DMS53 (cell line): ENCODE results near the gene SVIL.

Experiments used
- DNase-seq: peaks from one replicate; lab custom pipeline; 2025; lab: John Stamatoyannopoulos, UW

SVIL gene

DNA sequence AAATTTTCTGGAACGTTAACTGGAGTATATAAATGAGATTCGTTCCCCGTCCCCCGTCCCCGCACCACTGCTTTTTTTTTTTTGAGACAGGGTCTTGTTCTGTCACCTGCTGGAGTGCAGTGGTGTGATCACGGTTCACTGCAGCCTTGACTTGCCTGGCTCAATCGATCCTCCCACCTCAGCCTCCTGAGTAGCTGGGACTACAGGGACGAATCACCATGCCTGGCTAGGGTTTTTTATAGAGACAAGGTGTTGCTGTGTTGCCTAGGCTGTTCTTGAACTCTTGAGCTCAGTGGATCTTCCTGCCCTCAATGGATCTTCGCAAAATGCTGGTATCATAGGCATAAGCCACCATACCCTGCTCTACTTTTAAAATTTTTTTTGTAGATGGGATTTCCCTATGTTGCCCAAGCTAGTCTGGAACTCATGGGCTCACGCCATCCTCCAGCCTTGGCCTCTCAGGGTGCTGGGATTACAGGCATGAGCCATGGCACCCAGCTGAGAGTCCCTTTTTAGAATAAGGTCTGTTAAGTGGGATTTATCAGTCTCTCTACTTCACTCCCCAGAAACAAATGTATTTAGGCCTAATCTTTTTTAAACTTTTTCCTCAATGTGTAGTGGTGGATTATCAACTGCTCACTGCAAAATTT lies 223.0 kb downstream of the SVIL start:
- DNase-seq = no peak

- DNase-seq = peak; percentile 65
Measured at GRCh38 chr10:29409241-29410054, 225.3 kb downstream of the SVIL start.

GRCh38 chr10:29408847-29409240 lies 225.9 kb downstream of the SVIL start:
- no peak for DNase-seq
